HG02678 (cell line): Measurements from ENCODE around the gene LAMC2.

Experiments used
- ATAC-seq: cut with Tn5 transposase; IDR thresholded peaks from one replicate; pipeline ENCODE4 v1.9.1; 2021; ENCODE audit warnings: mild to moderate bottlenecking, moderate library complexity; ENCODE audit not compliant: unreplicated experiment

Gene LAMC2

GRCh38 chr1:183283286-183283685, 97.2 kb downstream of the LAMC2 start:
- ATAC-seq, result no peak

- no peak for ATAC-seq
Observed at GRCh38 chr1:183284086-183284485, 98.0 kb downstream of the LAMC2 start.

DNA sequence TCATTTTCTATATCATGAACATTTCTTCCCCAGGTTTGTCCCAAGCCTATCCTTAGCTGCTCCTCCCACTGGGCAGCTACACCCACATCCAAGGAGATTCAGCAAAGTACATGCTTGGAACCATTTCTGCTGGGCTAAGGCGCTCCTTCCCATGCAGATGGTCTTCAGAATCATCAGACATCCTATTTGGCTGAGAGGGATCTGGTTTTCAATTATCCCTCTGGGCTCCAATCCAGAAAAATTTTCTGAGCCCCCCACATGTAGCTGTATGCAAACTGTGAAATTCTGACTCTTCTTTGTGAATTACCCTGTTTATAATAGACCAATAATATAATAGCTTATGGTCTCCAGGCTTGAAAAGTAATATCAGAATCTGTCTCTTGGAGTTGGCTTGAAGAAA, 99.2 kb downstream of the LAMC2 start:
- ATAC-seq, result no peak

GRCh38 chr1:183285746-183286145, 99.7 kb downstream of the LAMC2 start:
- no peak for ATAC-seq

DNA sequence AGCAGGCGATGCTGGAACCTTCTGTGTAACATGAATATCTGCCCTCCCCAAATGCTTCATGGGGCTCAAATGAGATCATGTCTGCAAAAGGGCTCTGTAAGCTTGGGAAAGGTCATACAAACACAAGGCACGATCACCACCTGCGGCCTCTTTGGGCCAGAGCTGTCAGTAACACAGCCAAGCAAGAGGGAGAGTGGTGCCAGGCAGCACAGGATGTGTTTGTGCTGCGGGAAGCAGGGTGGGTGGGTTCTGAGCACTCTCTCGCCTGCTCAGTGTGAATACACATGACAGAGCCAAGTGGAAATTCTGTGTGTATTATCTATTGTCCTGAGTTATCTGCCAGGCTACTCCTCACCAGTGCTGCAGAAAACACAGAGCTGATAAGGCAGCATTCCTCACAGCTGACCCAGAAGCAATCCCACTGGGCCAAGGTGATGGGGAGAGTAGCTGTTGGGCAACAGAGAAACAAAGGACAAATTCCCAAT, 101.2 kb downstream of the LAMC2 start:
- ATAC-seq, result no peak

DNA sequence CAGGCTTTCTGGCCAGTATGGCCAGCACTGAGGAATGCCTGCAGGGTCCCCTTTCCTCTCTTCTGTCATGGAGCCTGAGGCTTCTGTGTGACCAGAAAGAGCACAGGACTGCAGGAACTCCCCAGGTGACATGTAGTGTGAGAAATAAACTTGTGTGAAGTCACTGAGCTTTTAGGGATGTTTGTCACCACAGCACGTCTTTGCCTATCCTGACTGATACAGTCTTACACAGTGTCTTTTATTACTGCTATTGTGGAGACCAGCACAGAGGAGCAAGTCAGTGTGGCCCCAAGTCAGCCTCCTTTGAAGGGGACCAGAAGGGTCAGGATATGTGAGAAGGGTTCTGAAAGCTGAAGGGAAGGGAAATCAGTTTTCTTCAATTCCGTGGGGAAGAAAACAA, 102.5 kb downstream of the LAMC2 start:
- ATAC-seq, result no peak

GRCh38 chr1:183289051-183289496, 103.0 kb downstream of the LAMC2 start:
- no peak for ATAC-seq

DNA sequence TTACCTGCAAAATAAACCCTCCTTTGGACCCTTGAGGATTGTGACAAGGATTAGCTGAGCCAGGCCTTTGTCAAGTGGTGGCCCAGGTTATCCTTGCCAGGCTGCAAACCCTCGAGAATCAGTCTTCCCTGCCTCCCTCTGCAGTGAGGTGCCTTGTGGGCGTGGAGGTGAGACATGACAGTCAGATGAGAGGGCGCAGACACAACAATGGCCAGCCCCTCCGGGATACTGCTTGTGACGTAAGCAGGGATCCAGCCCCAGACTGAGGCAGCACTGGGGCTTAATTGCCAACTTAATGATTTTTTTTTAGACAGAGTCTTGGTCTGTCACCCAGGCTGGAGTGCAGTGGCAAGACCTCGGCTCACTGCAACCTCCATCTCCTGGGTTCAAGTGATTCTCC, 104.6 kb downstream of the LAMC2 start:
- no peak for ATAC-seq

GRCh38 chr1:183291216-183291762, 105.2 kb downstream of the LAMC2 start:
- ATAC-seq, result no peak

- no peak for ATAC-seq
Observed at GRCh38 chr1:183291802-183292514, 105.9 kb downstream of the LAMC2 start.

GRCh38 chr1:183293241-183293640, 107.2 kb downstream of the LAMC2 start:
- no peak for ATAC-seq

- ATAC-seq, result no peak
Observed at GRCh38 chr1:183293876-183294275, 107.8 kb downstream of the LAMC2 start.
